ENCODE measurements around the gene AFDN.

The AFDN gene

DNA sequence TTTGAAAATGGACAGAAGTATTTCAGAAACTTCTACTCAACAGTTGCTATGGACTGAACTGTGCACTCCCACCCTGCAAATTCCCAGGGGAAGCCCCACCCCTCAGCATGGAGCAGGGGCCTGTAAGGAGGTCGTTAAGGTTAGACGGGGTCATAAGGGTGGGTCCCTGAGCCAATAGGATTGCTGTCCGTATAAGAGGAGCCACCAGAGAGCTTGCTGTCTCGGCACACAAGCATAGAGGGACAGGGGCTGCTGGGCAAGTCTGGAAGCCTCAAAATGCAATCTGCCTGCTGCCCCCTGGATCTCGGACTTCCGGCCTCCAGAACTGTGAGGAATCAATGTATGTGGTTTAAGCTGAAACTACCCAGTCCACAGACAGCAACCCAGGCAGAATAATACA lies 37.4 kb upstream of the AFDN start:
- no peak overlapping the region for H3K9ac ChIP-seq (ENCODE audit: low read depth, low read length)
- H3K4me1 ChIP-seq (ENCODE audit: insufficient read depth, low read length): 0 out of 2 replicates have a peak, but pooled peaks cover 4% of the 10 kb centered on the region
- no peaks in the 10 kb centered on the region for H3K36me3 ChIP-seq (ENCODE audit: insufficient read depth, low read length)
- H3K9me3 ChIP-seq (ENCODE audit: control insufficient read depth, insufficient read depth, low read length): no peaks in the 10 kb centered on the region

DNA sequence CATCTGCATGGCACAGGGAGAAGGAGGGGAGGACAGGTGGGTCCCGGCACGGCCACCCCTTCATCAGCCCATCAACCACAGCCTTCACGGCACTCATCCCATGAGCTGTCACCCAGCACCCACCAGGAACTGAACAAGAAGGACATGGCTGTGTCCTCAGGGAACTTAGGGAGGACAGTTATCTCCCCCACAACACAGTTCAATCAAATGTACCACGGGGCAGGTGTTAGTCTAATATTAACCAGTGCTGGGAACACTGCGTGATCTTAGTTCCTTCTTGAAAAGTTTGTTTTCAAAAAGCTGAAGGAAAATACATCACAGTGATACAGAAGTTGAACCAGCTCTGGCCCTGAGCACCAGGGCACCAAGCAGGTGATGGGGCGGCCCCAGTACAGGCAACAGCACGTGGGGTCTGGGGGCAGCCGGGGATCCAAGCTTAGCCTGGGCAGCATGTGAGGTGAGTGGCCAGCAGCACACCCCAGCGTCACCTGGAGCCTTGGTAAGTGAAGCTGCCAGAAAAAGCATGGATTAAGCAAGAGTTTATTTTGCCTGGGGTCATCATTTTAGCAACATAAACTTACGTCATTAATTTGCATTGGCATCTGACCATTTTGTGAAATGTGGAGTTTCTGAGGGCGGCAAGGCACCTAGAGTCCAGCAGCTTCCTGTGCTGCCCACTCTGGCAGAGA lies 35.5 kb upstream of the AFDN start:
- no peaks in the 10 kb centered on the region for H3K36me3 ChIP-seq (ENCODE audit: insufficient read depth, low read length)

DNA sequence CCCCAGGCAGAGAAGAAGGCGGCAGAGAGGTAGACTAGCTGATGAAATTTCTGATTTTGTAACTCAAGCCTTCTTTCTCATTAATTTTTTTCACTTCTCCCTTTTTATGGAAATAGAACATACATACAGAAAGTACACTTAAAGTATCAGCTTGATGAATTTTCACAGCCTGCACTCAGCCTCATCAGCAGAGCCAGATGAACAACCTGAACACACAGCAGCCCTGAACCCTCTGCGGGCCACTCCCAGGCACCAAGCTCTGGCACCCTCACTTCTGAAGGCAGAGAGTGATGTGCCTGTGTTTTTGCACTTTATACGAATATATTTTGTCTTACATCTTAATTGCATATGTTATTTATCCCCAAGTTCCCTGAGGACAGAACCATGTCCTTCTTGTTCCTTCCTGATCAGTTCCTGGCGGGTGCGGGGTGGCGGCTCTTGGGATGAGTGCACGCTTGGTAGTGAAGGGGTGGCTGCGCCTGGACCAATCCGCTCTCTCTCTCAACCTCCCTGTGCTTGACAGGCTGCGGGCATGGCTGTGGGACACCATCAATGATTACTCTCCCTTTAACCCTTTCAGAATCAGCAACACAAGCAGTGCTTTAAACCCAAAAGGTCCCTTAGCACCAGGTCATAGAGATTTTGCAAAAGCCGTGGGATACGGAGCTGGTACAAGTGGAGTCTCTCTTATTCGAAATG lies 34.8 kb upstream of the AFDN start:
- Histone ChIP-seq H3K9ac (ENCODE audit: low read depth, low read length) (no peak overlapping the region), H3K9me3 (ENCODE audit: control insufficient read depth, insufficient read depth, low read length) (no peaks in the 10 kb centered on the region), H3K4me1 (ENCODE audit: insufficient read depth, low read length) (0 out of 2 replicates have a peak, but pooled peaks cover 3% of the 10 kb centered on the region), H3K36me3 (ENCODE audit: insufficient read depth, low read length) (no peaks in the 10 kb centered on the region)

More for the DNA sequence above, 35.5 kb upstream of the AFDN start:
- Histone ChIP-seq H3K9me3 (ENCODE audit: control insufficient read depth, insufficient read depth, low read length) (no peaks in the 10 kb centered on the region), H3K9ac (ENCODE audit: low read depth, low read length) (no peak overlapping the region), H3K4me1 (ENCODE audit: insufficient read depth, low read length) (0 out of 2 replicates have a peak, but pooled peaks cover 4% of the 10 kb centered on the region)

DNA sequence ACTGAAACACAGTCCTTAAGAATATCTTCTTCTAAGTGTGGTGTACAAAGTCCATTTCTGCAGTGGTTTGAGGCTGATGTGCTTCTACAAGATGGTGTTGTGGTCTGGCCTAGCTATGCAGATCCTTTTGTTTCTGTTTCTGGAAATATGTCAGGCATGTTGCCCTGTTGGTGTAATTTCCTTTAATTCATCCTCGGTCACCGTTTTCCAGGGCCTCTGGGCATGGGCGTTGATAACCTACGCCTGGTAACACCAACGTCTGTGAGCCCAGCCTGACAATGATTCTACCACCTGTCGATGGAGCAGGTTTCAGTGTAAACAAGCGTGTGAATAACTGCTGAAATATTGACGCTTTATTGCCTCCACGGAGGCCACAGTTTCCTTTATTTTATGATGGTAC lies 33.3 kb upstream of the AFDN start:
- Histone ChIP-seq H3K9ac (ENCODE audit: low read depth, low read length) (no peak overlapping the region), H3K9me3 (ENCODE audit: control insufficient read depth, insufficient read depth, low read length) (no peaks in the 10 kb centered on the region), H3K4me1 (ENCODE audit: insufficient read depth, low read length) (no peaks in the 10 kb centered on the region; the same call in 1 of the 2 replicates), H3K36me3 (ENCODE audit: insufficient read depth, low read length) (no peaks in the 10 kb centered on the region)

DNA sequence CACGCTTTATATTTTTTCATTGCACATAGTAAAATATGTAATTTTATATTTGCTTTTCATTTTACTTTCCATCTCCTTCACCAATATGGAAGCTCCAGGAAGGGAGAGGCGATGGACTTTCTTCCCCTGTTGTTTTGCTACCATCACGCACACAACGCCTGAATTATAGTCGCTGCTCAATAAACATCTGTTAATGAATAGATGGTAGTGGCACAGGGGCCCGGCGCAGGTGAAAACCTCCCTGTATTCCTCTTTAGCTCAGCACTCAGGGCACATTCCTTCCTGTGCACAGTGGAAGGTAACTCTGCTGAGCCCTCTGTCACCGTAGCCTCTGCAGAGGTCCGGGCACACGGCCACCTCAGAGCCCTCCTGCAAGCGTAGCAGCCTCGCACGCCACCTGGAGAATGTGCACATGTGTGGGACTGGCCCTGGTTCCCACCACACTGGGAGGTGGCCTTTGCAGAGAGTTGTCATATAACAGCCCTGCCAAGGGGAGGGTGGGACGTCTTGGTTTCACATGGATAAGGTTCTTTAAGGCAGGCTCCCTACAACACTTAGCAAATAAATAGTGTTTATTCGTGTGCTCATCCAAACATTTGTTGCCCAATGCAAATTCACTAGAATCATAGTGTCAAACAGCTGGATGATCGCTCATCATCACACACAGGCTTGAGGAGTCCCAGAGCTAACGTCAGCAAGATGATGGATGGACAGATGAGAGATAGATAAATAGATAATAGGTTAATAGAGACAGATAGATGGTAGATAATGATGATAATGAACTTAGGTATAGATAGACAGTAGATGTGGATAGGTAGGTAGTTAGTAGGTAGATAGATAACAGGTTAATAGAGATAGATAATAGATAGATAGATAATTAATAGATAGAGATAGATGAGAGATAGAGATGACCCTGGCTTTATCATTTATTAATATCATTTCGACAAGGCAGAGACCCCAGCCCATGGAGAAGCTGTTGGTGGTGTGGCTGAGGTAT lies 32.3 kb upstream of the AFDN start:
- Histone ChIP-seq H3K9me3 (ENCODE audit: control insufficient read depth, insufficient read depth, low read length) (no peaks in the 10 kb centered on the region), H3K4me1 (ENCODE audit: insufficient read depth, low read length) (peaks cover 5% of the 10 kb centered on the region; the same call in 1 of the 2 replicates), H3K36me3 (ENCODE audit: insufficient read depth, low read length) (no peaks in the 10 kb centered on the region), H3K9ac (ENCODE audit: low read depth, low read length) (no peak overlapping the region)

DNA sequence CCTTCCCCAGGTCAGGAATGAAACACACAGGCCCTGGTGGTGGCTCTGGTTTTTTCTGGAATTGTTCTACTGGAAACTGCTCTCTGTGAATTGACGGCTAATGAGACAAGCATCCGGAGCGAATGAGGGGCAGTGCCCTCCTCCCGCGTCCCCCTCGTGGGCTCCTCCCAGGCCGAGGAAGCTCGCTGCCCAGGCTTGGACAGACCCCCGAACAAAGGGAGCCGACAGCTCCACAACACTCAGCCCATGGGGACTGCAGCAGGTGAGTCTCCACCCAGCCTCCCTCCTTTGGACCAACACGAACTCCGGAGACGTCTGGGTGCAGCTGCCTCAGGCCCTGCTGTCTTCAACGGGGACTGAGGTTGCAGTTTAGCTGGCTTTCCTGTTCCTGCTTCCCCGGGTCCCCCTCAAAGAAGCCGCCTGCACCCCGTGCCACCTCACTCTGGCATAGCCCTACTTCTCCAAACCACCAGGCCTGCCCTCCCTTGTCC lies 31.3 kb upstream of the AFDN start:
- Histone ChIP-seq H3K4me1 (ENCODE audit: insufficient read depth, low read length) (peaks cover 5% of the 10 kb centered on the region; the same call in 1 of the 2 replicates), H3K36me3 (ENCODE audit: insufficient read depth, low read length) (no peaks in the 10 kb centered on the region), H3K9ac (ENCODE audit: low read depth, low read length) (no peak overlapping the region), H3K9me3 (ENCODE audit: control insufficient read depth, insufficient read depth, low read length) (no peaks in the 10 kb centered on the region)

DNA sequence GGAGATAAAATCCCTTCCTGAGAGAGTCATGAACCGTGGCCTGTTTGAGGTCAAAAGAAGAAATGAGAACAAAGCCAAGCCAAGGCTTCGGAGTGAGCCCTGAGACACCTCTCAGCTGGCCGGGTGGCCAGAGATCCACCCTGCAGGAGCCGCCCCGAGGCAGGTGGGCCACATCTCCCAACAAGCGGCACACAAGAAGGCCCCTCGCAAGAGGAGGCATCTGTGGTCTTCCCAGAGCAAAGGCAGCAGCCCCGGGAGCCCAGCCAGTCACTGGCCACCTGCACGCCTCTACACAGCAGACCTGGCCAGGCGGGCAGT lies 30.9 kb upstream of the AFDN start:
- H3K4me1 ChIP-seq (ENCODE audit: insufficient read depth, low read length): peaks cover 5% of the 10 kb centered on the region; the same call in 1 of the 2 replicates
- H3K36me3 ChIP-seq (ENCODE audit: insufficient read depth, low read length): no peaks in the 10 kb centered on the region
- no peak overlapping the region for H3K9ac ChIP-seq (ENCODE audit: low read depth, low read length)
- H3K9me3 ChIP-seq (ENCODE audit: control insufficient read depth, insufficient read depth, low read length): no peaks in the 10 kb centered on the region

DNA sequence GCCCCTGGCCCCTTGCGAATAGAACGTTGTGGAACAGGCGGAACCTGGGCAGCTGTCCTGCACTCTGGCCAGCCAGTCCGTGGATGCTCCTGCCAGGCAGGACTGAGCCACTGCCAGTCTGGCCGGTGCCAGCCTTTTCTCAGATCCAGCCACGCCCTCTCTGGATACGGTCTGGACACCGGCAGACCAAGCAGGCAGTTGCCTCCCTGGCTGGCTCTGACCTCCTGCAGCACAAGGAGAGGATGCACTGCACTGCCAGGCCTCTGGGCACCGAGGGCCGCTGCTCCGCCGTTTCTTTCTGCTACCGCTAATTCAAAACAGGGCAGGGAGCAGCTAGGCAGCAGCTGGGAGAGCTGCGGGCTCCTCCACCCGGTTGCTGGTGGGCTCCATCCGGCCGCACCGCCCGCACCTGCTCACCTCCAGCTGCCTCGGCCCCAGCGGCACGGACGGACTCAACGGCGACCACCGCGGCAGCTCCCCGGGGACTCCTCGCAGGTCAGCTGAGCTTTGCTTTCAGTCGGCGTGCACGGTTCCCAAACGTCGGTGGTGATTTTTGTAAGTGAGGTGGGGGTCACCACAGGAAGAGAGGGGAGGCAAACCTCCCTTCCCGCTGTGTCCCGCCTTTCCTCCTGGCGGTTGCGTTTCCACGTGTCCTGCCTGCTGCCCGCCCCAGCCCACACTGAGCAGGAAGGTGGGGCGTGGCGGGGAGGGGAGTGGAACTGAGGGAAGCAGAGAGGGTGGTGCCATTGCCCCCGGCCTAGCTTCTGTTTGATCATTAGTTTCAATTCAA lies 30.3 kb upstream of the AFDN start:
- H3K4me1 ChIP-seq (ENCODE audit: insufficient read depth, low read length): peaks cover 5% of the 10 kb centered on the region; the same call in 1 of the 2 replicates
- H3K36me3 ChIP-seq (ENCODE audit: insufficient read depth, low read length): no peaks in the 10 kb centered on the region
- no peak overlapping the region for H3K9ac ChIP-seq (ENCODE audit: low read depth, low read length)
- no peaks in the 10 kb centered on the region for H3K9me3 ChIP-seq (ENCODE audit: control insufficient read depth, insufficient read depth, low read length)

DNA sequence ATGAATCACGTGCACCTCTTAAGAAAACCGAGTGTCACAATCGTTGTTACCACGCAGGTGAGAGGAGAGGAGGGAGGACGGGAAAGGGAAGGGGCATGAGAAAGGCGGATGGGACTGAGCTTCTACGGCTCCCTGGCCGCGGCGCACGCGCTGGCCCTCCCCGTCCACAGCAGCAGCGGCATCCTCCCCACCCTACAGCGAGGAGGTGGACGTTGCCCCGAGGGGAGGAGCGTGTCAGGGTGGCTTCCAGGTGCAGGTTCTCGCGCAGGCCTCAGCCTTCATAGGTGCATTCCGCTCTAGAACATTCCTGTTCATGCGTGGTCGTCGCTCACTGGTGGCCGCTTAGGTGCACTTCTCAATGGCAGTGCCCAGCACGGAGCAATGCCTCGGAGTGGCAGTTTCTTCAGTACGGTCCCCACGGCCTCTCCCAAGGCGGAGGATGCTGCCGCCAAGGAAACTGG lies 29.7 kb upstream of the AFDN start:
- H3K4me1 ChIP-seq (ENCODE audit: insufficient read depth, low read length): peaks cover 5% of the 10 kb centered on the region; the same call in 1 of the 2 replicates
- no peaks in the 10 kb centered on the region for H3K36me3 ChIP-seq (ENCODE audit: insufficient read depth, low read length)
- no peak overlapping the region for H3K9ac ChIP-seq (ENCODE audit: low read depth, low read length)
- no peaks in the 10 kb centered on the region for H3K9me3 ChIP-seq (ENCODE audit: control insufficient read depth, insufficient read depth, low read length)

DNA sequence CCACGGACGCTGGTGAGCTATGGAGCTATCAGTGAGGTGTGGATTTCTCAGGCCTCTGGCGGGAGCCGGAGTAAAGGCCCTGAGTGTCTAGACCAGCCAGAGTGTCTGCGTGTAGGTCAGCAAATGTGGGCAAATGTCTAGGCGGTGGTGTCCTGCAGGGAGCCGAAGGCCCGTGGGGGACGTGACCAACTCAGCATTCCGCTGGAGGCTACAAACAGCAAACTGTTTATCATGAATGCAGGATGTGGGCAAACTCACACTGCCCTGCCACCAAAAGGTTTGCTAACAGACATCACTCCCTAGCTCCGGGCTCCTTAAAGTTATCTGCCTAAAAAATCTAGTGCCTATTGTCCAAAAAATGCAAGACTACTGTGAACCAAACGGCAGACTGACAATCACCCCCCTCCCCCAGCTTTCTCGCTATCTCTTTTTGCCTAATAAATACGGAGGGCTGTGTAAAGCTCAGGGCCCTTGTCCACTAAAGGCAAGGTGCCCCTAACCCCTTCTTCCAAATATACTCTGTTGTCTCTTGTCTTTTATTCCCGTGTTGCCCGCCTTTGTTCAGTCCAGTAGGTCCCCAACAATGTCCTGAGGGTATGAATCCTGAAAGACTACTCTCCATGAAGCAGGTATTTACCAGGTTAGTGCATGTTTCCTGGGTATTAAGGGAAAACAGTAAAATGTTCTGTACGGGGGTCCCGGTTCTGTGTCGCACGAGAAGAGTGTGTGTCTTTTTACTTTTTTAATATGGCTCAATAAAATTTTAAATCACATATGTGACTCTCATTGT lies 29.0 kb upstream of the AFDN start:
- peaks cover 5% of the 10 kb centered on the region; the same call in 1 of the 2 replicates for H3K4me1 ChIP-seq (ENCODE audit: insufficient read depth, low read length)
- H3K9ac ChIP-seq (ENCODE audit: low read depth, low read length): no peak overlapping the region
- no peaks in the 10 kb centered on the region for H3K36me3 ChIP-seq (ENCODE audit: insufficient read depth, low read length)
- no peaks in the 10 kb centered on the region for H3K9me3 ChIP-seq (ENCODE audit: control insufficient read depth, insufficient read depth, low read length)

DNA sequence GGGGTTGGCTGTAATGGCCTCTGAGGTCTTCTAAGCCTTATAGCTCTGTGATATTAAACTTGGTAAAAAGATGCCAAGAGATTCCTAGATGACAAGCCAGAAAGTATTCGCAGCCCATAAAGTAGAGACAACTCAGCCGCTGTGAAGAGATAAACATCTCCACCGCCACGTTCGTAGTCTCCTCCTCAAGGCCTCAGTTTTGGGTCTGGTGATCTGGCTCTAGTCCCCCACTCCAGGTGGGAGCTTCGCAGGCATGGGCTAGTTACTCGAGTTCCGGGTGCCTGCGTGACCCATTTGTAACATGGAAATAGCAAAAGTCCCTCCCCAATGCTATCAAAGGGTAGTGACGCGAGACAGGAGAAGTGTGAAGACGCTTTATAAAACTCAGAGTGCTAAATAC lies 28.3 kb upstream of the AFDN start:
- no peaks in the 10 kb centered on the region for H3K36me3 ChIP-seq (ENCODE audit: insufficient read depth, low read length)
- no peak overlapping the region for H3K9ac ChIP-seq (ENCODE audit: low read depth, low read length)
- no peaks in the 10 kb centered on the region for H3K9me3 ChIP-seq (ENCODE audit: control insufficient read depth, insufficient read depth, low read length)
- H3K4me1 ChIP-seq (ENCODE audit: insufficient read depth, low read length): peaks cover 5% of the 10 kb centered on the region; the same call in 1 of the 2 replicates

DNA sequence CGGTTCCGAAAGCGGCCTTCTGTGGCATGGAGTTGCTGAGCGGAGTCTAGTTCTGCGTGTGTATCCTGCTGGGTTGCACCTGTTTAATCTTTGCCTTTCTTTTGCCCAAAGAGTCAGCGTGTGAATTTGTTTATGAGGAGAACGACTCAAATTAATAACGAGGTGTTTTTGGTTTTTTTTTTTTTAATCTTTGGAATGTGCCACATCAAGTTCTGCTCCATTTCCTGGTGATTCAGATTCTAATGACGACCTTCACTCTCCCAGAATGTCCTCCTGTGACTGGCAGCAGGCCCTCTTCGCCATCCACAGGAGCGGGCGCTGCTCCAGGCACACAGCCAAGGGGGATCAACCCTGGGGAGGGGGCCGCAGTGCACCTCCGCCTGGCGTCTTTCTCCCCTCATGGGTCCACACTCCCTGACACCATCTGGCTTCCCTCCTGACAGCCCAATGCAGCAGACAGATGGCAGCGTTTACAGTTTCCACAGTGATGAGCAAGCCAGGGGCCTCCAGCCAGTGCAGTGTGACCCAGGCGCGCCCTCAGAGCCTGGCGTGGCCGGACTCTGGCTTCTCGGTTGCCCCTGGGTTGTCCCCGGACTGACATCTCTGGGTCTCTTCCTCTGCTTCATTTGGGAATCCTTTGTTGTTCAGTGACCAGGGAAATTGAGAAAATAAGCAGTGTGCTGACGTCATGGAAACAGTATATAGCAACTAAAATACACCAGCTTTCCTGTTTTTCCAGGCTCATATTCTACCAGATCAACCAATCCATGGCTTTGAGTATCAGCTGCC lies 27.5 kb upstream of the AFDN start:
- H3K9me3 ChIP-seq (ENCODE audit: control insufficient read depth, insufficient read depth, low read length): no peaks in the 10 kb centered on the region
- H3K36me3 ChIP-seq (ENCODE audit: insufficient read depth, low read length): no peaks in the 10 kb centered on the region
- H3K9ac ChIP-seq (ENCODE audit: low read depth, low read length): no peak overlapping the region
- peaks cover 5% of the 10 kb centered on the region; the same call in 1 of the 2 replicates for H3K4me1 ChIP-seq (ENCODE audit: insufficient read depth, low read length)
